Measurements from ENCODE around the gene TRIM67. TPM values are rescaled to one million over a fixed set of nuclear protein-coding genes. Genes with fewer than 3 reads are reported as not detected.
A peak's percentile ranks its signal among the peaks of the same experiment; 100 is the strongest.

The TRIM67 gene
- total and polyA plus RNA-seq, 9 of the 15 experiments (the other 6 are each of a cell fraction or from before 2014, with no cell fraction given) = 0.04 to 0.60 (median 0.31) TPM

DNA sequence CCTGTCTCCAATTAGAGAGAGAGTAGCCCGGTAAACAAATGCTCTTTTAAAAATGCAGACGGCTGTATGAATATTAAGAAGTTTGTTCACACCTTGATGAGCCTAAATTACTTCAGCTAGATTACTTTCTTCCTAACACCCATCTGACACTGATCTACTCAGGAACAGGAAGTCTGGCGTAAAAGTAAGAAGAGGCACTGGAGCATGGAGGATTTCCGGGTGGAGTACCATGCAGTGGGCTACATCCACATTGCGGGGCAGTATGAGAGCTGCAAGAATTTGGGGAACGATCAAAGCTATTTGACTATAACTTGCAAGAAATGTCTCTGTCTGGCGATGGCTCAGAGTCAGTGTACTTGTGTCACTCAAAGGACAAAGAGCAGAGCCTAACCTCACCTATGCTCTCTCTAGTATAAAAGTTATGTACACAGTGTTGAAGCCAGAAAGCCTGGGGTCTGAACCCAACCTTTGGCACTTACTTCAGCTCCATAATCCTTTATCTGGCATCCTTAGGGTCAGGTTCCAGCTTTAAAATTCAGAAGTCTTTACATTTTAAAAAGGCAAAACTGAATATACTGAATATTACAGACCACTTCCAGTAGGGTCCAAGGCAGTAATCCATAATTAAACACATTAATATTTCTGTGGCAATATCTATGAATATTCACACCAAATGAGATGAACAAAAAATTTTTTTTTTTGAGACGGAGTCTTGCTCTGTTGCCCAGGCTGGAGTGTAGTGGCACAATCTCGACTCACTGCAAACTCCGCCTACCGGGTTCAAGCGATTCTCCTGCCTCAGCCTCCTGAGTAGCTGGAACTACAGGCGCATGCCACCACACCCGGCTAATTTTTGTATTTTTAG lies 71.2 kb downstream of the TRIM67 start:
- Histone ChIP-seq H3K4me1 (replicated peaks in 1 of 2; ENCODE audit: control insufficient read depth in 2 of 2, insufficient read depth in 2 of 2, low read length in 2 of 2) (peaks cover 0 to 10% of the 10 kb centered on the region in 2 experiments; a peak in 2 of 5 replicates), H3K36me3 (ENCODE audit: control insufficient read depth, insufficient read depth, low read length) (peaks cover 61% of the 10 kb centered on the region), H3K79me2 (ENCODE audit: control insufficient read depth, insufficient read depth, low read length) (peaks cover 3% of the 10 kb centered on the region; the same call in 1 of the 3 replicates), H4K20me1 (replicated peaks; ENCODE audit: control insufficient read depth, insufficient read depth, low read length) (0 out of 2 replicates have a peak, but pooled peaks cover 2% of the 10 kb centered on the region), H3K27me3 (ENCODE audit: control insufficient read depth in 2 of 2, insufficient read depth in 2 of 2, low read length in 2 of 2) (no peaks in the 10 kb centered on the region), H3K27ac (ENCODE audit: extremely low read depth, low read depth, low read length) (no peak overlapping the region), H3K9me3 (replicated peaks; ENCODE audit: control insufficient read depth, insufficient read depth, low read depth, low read length) (no peaks in the 10 kb centered on the region), H2AFZ (ENCODE audit: low read depth, low read length) (no peak overlapping the region), H3K4me3 (no peak overlapping the region), H3K9me1 (ENCODE audit: control insufficient read depth, insufficient read depth, low read length) (no peaks in the 10 kb centered on the region), H3K4me2 (ENCODE audit: insufficient read depth, low read length) (no peak overlapping the region), H3K9ac (ENCODE audit: insufficient read depth in 1 of 2, low read depth in 2 of 2, low read length in 2 of 2) (no peak overlapping the region)
- 89% methylated on average over 14 of the region's 14 CpGs for WGBS (ENCODE audit: insufficient coverage, low coverage, missing lambda C conversion rate)
- BruUV-seq (replicated peaks) = no TSS peak
- POLR2A ChIA-PET = interaction anchor here (1.5 kb wide), 1 partner anchor 9 kb away, joined by 3 read pairs; no protein-coding TSS in a partner anchor
- FAIRE-seq = no peak
- CTCF ChIA-PET (ENCODE audit: low intra/inter-chr PET ratio) = no interaction called here
- in situ Hi-C loops (cut with MboI) (no loop called here), intact Hi-C loops (cut with micrococcal nuclease) (no loop called here)
- no peak for DNase-seq (ENCODE audit: extremely low read depth in 1 of 4, low spot score in 3 of 4)
- TF ChIP-seq ZNF121 (CRISPR knock-in tag; conservative IDR thresholded peaks at IDR 0.05) = peak; percentile 53; the same call in 1 of the 2 replicates
- TF ChIP-seq CHD4 (IDR thresholded peaks at IDR 0.05; ENCODE audit: insufficient read depth, insufficient replicate concordance, low read depth, low read length, poor library complexity, severe bottlenecking) = no peak
- ATAC-seq = no peak

Data from K562 (cell line).